Right ventricle myocardium inferior (tissue), 1 donor: ENCODE results near the gene PSMF1. TPM values are rescaled to one million over a fixed set of nuclear protein-coding genes. Genes with fewer than 3 reads are reported as not detected.

Source experiments
- ATAC-seq: fragments of 200-7000 bp; cut with Tn5 transposase; one replicate; pipeline ENCODE4 v1.9.1; 2020; ENCODE audit warnings: mild to moderate bottlenecking, moderate library complexity
- DNase-seq: peaks from one replicate; pipeline ENCODE4 v3.0.0; 2021; ENCODE audit errors: missing footprints
- intact Hi-C: fragments of 100-400 bp; cut with DNase I; formaldehyde crosslinking; loops from one replicate; pipeline ENCODE4 v1.11.0; 2022
- total RNA-seq: library from RNA; stranded (reverse); fragmentation: NEBNext Ultra II Directional; extraction: Animal tissue kit (Norgen Biotek cat#: 25700); gene quantifications from one replicate; pipeline ENCODE4 v1.2.1, GENCODE V29; 2021
- donor health status: DM: no; HTN: yes; CAD: no; lungs with severe emphysema.

Gene PSMF1
- total RNA-seq, 1 donor from 2014 or later = 132 TPM

GRCh38 chr20:1154226-1154625, 35.8 kb downstream of the PSMF1 start:
- DNase-seq = no peak
- intact Hi-C loops = no loop called here
- ATAC-seq = no peak

- DNase-seq = no peak
- intact Hi-C loops = no loop called here
- peak; percentile 75 for ATAC-seq
Measured at GRCh38 chr20:1154691-1155090, 36.3 kb downstream of the PSMF1 start.

- ATAC-seq = no peak
- intact Hi-C loops = no loop called here
- DNase-seq = no peak
Measured at GRCh38 chr20:1155342-1155741, 36.9 kb downstream of the PSMF1 start.

- no peak for DNase-seq
- no peak for ATAC-seq
- intact Hi-C loops = no loop called here
Measured at GRCh38 chr20:1160496-1160895, 42.1 kb downstream of the PSMF1 start.

GRCh38 chr20:1160991-1161390, 42.6 kb downstream of the PSMF1 start:
- ATAC-seq (no peak), DNase-seq (peak; percentile 69)
- intact Hi-C loops = no loop called here

- DNase-seq (no peak), ATAC-seq (no peak)
- intact Hi-C loops = no loop called here
Measured at GRCh38 chr20:1163105-1163504, 44.7 kb downstream of the PSMF1 start.

- peak; percentile 26 for ATAC-seq
- no peak for DNase-seq
Measured at GRCh38 chr20:1163653-1164052, 45.3 kb downstream of the PSMF1 start.

GRCh38 chr20:1164871-1165270, 46.5 kb downstream of the PSMF1 start:
- DNase-seq = no peak
- intact Hi-C loops = no loop called here
- no peak for ATAC-seq

More at GRCh38 chr20:1163653-1164052, 45.3 kb downstream of the PSMF1 start:
- intact Hi-C loops = no loop called here

GRCh38 chr20:1165521-1165920, 47.1 kb downstream of the PSMF1 start:
- ATAC-seq = no peak
- intact Hi-C loops = no loop called here

GRCh38 chr20:1165941-1166340, 47.5 kb downstream of the PSMF1 start:
- DNase-seq (no peak), ATAC-seq (no peak)
- intact Hi-C loops = no loop called here

More at GRCh38 chr20:1165521-1165920, 47.1 kb downstream of the PSMF1 start:
- DNase-seq = no peak

GRCh38 chr20:1166948-1167720, 48.7 kb downstream of the PSMF1 start:
- no peak for DNase-seq
- ATAC-seq = no peak
- intact Hi-C loops = no loop called here

- ATAC-seq = no peak
- DNase-seq = no peak
- intact Hi-C loops = no loop called here
Measured at GRCh38 chr20:1169224-1169623, 50.8 kb downstream of the PSMF1 start.

GRCh38 chr20:1171461-1172093, 53.2 kb downstream of the PSMF1 start:
- ATAC-seq (no peak), DNase-seq (no peak)
- intact Hi-C loops = no loop called here

- ATAC-seq (no peak), DNase-seq (no peak)
- intact Hi-C loops = no loop called here
Measured at GRCh38 chr20:1173698-1174097, 55.3 kb downstream of the PSMF1 start.

GRCh38 chr20:1174787-1175186, 56.4 kb downstream of the PSMF1 start:
- no peak for ATAC-seq
- intact Hi-C loops = no loop called here
- DNase-seq = no peak

GRCh38 chr20:1177680-1178079, 59.3 kb downstream of the PSMF1 start:
- intact Hi-C loops = no loop called here
- DNase-seq (no peak), ATAC-seq (no peak)

GRCh38 chr20:1178103-1178502, 59.7 kb downstream of the PSMF1 start:
- no peak for DNase-seq
- intact Hi-C loops = no loop called here
- no peak for ATAC-seq

GRCh38 chr20:1178623-1179022, 60.2 kb downstream of the PSMF1 start:
- intact Hi-C loops = no loop called here
- no peak for ATAC-seq
- no peak for DNase-seq

GRCh38 chr20:1180949-1181348, 62.5 kb downstream of the PSMF1 start:
- intact Hi-C loops = no loop called here
- DNase-seq = no peak
- no peak for ATAC-seq

GRCh38 chr20:1182106-1182505, 63.7 kb downstream of the PSMF1 start:
- DNase-seq (no peak), ATAC-seq (no peak)
- intact Hi-C loops = no loop called here

GRCh38 chr20:1183153-1183552, 64.8 kb downstream of the PSMF1 start:
- DNase-seq (no peak), ATAC-seq (no peak)
- intact Hi-C loops = no loop called here
